Stimulated activated CD4-positive, alpha-beta T cell treated with anti-CD3 and anti-CD28 coated beads, Interleukin-2, amount 100 ng/mL, for 4 hours (primary cell): ENCODE results near the gene LBHD2.

Experiments
- DNase-seq: peaks from one replicate; pipeline ENCODE4 v3.0.0-alpha.2; 2020; ENCODE audit warnings: low read depth

Gene LBHD2

DNA sequence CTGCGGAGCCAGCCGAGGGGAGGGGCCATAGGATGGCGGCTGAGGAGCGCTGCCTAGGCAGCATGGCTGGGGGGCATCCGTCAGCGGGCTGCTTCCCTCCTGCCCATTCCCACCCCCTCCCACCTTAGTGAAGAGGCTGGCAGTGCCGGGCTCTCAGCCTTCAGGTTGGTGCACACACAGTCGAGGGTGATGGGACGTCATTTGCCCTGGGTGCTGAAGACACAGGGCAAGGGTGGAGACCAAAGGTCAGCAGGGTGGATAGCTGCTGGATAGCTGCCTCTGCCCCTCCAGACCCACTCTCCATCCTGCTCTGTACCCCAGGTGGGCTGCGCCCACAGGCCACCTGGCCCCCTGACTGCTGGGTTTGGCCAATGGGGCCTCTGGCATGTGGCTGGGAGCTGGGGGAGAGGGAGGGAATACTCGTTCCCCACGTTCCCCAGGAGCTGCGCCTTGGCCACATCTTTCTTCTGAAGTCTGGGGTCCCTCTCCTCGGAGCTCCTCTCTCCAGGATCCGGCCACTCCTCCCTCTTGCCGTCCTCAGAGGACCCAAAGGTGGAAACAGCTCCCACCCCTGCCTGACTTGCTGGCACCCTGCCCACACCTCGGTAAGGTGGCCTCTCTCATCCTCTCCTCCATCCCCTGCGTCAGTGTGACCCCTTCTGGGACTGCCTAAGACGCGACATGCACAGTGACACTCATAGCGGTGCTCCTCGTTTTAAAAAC is 15.5 kb upstream of the LBHD2 start:
- no peak for DNase-seq

DNA sequence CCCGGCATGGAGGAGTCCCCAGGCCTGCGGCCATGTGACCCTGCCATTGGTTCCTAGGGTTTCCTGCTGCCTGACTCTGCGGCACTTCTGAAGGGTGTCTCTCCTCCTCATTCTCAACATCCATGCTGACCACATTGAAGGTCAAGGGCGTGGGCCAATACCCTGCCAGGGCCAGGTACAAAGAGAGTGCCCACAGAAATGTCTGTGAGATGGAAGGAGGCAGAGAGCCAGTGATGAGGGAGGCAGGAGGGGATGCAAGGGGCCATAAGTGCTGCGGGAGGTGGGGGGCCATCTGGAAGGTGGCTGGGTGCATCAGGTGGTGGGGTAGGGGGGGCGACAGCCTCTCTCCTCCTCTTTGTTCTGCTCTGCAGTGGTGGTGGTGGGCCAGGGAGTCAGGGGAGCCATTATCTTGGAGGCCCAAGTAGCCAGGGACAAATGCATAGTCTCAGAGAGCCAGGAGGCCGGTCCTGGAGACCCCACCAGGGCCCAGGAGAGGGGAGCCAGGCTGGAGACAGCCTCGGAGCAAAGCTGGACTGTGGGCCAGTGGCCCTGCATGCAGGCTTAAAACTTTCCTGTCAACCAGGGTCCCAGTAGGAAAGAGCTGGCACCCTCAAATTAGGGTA is 13.6 kb upstream of the LBHD2 start:
- no peak for DNase-seq

DNA sequence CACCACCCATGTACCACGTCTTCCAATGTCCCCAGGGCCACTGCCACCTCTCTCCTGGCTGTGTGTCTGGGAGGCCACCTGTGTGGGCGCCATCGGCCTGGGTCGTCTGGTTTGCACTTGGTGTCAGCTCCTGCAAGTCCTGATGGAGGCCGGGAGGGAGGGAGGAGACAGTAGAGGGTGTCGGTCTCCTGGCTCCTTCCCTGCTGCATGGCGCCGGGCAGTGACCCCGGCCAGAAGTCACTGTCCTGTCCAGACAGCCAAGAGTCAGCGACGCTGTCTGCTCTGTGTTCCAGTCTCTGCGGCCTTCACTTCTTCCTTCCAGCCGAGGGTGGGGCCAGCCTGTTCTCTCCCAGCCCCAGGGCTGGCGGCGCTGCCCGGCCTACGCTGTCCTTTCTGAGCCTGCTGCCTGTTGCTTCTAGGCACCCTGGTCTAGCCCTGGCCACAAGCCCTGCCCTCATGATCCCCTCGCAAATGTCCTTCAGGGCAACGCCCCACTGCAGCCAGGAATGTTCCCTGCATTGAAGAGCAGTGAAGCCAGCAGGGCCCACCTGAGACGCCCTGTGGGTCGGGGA is 13.0 kb upstream of the LBHD2 start:
- DNase-seq = no peak

DNA sequence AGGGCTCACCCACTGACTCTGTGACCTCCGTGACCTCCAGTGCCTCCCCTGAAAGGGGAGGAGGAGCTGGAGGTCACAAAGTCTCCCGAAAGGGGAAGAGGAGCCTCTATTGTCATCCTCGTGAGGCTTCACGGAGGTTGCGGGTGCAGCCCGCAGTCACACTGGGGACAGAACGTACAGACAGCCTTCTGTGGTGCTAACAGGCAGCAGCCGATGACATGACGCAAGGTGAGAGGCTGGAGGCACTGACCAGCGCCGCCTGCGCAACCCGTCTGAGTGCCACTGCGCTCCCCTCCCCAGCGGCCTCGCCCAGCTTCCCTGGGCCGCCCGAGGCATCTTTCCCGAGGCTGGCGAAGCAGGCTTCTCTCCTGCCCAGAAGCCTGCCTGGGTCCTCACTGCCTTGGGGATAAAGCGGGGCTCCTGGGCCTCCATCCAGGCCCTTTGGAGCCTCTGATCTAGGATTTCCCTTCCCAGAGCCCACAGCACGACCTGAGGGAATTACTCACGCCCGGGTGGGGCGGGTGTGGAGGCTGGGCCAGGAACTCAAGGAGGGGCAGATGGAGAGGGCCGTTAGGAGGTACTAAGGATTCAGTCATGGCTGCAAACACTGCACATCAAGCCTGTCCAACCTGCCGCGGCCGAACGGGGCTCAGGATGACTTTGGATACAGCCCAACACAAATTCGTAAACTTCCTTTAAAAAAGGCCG is 12.3 kb upstream of the LBHD2 start:
- DNase-seq = no peak

DNA sequence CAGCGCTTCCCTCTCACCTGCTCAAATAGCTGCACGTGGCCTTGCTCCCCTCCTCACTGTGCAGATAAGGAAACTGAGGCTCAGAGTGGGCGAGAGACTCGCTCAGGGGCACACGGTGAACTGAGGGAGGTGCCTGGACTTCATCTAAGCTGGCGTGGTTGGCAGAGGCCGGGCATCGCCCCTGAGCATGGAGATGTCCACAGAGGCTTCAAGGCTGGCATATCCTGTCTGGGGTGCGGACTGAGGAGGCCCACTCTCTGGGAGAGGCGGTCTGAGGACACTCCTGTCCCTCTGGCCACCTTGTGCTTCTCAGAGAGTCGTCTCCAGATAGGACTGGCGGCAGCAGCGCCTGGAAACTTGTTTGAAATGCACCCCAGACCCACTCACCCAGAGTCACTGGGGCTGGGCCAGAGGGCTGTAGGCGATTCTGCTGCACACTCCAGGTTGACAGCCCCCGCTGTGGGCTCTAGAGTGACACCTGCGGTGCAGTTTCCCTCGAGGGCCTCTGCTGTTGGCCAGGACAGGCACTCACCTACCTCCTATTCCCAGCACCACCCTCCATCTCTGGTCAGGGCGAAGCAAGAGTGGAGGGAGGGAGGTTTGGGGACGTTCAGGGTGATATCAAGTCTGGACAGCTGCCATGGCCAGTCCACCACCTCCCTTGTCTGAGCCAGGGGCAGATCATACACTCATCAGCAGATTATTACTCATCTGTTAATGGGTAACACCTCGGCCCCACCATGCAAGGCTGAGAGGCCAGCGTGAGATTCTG is 11.2 kb upstream of the LBHD2 start:
- no peak for DNase-seq

DNA sequence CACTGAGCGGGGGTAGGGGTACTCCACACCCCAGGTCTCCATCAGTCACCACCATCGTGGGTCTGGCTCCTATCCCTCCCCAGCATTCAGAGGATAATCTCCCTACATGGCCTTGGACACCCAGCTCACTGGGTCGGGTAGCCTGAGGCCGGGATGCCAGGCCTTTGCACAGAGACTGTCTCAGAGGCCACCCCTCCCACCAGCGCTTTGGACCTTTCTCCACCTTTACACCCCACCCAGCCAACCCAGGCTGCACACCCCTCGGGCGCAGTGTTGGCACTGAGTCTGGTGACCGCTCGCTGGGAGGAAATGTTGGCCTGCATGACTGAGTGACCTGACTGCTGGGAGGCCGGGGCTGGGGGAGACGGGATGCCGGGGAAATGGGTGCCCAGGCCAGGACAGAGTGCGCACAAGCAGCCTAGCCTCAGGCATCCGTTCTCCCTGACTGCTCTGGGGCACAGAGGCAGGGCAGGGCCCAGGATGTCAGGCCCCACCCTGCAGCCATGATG is 10.6 kb upstream of the LBHD2 start:
- no peak for DNase-seq

DNA sequence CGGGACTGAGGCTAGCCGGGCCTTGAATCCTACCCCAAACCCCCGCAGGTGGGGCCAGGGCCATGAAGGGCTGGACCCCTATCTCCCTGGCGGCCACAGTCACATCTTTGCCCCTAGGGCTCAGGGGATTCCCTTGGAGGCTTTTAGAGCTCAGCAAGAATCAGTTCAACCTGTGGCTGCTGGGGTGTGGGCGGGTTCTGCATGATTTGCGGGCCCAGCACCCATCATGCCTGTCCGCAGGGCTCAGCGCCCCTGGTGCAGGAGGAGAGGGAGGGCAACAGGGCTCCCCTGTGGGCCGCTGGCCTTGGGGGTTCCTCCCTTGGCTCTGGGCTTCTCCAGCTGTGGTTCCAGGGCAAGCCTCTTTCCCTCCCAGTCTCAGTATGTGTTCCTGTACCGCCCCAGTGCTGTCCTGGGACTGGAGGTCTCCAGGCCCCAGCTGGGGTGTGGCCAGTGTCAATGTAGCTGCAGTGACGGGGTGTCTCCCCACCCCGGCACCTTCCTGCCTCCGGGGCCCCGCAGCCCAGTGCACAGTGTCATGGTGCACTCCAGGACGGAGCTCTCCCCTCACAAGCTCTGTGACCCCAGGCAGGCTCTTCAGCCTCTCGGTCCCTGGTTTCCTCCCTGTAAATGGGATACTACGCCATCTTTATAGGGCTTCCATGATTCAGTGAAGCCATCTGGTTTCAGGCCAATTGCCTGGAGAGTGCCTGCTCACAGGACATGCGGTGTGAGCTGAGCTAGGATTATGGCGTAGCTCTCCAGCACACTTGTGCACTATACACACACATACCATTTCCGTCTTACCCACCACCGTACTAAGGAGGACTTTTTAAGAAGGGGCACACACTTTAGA is 9.9 kb upstream of the LBHD2 start:
- DNase-seq = no peak

DNA sequence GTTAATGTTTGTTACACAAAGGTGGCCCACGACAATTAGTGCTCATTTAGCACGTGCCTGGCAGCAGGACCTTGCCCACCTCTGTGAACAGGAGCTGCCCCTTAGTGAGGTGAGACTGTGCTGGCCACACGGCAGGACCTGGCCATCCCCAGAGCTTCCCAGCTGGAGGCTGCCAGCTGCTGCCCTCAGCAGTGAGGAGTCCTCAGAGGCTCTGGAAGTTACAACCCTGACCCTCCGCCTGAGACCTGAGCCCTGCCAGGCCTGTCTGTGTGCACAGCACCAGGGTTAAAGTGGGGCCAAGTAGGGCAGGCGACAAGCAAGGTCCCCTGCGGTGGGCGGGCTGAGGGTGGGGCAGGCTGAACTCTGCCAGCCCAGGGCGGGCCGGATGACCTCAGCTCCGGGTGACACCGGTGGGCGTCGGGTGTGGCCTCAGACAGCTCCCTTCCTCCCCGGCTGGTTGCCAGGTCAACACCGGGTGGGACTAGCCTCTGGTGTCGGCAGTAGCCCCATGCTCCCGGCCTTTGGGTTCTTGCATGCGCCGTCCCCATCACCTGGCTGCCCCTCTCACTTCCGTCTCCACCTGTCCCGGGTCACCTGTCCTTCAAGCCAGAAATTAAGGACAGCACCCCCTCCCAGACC is 9.2 kb upstream of the LBHD2 start:
- DNase-seq = no peak

DNA sequence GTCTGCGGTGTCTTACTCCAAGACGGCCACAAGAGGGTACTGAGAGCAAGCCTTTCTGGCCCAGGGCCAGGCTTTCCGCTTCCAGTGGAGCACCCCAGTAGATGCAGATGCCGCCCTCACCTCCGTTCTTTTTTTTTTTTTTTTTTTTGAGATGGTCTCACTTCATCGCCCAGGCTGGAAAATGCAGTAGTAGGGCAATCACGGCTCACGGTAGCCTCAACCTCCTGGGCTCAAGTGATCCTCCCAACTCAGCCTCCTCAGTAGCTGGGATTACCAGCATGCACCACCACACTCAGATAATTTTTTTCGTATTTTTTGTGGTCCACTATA is 5.6 kb upstream of the LBHD2 start:
- peak; percentile 71 for DNase-seq

DNA sequence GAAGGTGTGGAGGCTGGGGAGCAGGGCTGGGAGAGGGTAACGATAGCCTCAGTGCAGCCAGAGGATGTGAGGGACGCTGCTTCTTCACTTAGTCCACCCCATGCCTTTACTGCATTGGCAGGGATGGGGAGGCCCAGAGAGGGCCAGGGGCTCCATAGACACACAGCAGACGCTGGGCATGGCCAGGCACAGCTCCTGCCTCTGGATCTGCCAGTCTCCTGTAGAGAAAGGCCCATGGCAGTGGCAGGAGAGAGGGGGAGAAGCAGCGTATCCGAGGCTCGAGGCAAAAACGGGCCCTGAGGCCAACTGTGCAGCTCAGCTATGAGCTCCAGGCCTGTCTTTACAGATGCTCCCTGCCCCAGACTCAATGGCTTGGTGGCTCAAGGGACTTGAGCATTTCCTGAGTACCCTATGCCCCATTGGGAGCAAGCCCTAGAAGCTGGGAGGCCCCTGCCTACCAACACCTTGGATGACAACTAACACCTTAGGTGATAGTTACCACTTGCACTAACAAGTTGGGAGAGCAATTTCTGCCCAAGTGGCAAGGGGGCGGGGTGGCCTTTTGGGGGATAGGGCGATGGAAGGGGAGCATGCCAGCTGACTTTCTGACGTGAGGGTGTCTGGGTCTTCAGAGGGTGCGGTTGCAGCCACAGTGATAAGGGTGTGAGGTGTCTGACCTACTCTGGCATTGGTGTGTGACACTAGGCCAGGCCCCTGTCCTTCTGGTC is 5.0 kb upstream of the LBHD2 start:
- DNase-seq = no peak

DNA sequence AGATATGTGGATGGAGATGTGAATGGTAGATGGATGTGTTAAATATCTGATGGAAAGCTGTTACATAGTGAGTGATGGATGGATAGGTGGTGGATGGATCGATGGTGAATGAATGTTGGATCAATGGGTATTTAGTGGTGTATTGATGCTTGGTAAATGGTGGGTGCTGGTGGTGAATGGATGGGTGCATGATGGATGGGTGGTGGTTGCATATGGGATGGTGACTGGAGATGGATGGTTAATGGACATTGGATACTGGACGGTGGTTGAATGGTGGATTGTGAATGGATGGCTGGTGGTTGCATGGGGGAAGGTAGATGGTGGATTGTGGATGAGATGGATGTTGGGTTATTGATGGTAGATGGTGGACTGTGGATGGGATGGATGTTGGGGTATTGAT is 2.1 kb upstream of the LBHD2 start:
- DNase-seq = no peak

DNA sequence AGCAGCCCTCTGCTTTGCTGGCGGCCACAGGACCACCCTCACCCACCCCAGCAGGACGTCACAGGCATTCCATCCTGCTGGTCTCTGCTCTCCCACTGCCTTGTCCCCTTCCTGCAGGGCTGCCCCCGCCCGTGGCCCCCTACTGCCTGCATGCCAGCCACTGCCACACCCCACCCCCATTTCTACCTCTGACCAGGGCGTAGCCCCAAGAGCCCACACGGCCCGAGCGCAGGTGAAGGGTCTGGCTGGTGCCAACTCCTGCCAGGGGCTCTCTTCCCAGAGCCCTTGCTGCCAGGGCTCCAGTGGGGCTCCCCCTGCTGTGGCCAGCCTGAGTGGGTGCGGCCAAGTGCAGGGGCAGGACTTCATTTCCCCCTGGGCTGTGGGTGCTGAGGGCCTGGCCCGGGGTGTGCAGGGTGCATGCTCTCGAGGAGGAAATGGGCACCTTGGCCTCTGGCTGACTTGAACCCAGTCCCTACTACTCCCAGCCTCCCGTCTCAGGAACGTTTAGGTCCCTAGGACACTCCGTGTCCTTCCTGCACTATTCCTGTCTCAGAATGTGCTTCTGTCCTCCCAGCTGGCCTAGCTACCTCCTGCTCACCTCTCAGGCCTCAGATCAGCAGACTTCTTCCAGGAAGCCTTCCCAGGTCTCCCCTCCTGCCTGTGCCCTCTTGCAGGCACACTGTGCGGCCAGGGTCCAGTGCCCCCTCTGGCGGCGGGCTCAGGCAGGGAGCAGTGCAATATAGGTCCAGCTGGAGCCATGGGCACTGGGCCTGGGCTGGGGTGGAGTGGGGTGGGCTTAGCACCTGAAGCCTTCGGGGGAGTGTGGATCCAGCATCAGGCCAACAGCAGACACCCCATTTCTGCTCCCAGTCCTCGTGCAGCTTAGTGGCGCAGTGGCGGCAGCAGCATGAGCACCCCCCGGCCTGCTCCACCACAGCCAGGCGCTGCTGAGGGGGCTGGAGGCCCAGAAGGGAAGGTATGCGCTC is 1.4 kb downstream of the LBHD2 start:
- no peak for DNase-seq

DNA sequence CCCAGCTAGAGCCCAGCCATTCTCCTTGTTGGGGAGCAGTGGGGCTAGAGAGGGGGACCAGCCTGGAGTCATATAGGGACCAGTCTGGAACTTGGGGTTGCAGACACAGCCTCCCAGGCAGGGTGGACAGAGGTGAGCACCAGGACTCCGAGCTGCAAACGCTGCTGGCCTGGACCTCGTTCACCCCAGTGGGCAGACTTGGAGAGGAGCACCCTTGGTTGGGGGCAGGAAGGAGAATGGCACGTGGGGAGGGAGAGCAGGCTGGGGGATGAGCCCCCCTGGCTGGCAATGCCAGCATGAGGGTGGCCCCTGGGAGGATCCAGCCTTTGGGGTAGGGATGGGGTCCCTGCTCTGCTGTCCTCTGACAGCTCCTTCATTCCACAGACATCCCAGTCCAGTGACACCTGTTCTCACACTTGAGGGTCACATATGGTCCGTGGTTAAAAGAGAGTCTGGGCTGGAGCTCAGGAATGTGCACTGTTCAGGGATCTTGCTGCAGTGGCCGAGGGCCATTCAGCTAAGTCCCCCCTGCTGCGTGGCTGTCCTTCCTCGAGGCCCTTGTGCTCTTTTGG is 2.8 kb downstream of the LBHD2 start:
- no peak for DNase-seq

DNA sequence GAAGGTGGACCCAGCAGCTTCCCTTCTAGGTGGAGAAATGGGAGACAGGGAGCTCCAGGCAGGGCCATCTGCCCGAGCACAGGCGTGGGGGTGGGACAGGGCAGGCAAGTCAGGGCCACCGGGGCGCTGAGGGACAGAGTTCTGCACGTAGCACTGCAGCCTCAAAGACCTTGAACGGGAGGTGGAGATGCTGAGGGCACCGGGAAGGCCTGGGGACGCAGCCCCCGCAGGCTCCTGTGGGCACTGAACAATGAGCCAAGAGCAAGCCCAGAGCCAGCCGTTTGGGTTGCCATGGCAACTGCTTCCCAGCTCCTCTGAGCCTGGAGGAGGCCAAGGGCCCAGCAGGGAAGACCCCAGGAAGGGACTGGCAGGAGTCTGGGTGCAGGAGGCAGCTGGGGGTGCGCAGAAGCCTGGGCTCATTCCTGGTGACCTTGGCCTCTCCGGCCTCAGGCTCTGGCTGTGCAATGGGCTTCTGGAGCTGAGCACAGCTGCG is 3.4 kb downstream of the LBHD2 start:
- DNase-seq = no peak

DNA sequence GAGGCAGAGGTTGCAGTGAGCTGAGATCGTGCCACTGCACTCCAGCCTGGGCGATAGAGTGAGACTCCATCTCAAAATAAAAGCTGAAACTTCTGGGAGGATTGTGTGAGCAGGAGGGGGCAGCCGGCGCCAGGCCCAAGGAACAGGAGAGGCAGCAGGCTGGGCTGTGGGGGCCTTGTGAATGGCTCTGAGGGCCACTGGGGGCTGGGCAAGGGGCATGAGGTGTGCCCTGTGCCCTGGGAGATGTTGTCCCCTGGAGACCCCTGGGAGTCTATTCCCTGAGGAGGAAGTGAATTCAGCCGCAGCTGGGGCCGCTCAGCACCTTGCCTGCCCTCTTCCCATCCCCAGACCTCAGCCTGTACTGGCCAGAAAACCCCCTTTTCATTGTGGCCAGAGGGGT is 4.9 kb downstream of the LBHD2 start:
- no peak for DNase-seq

DNA sequence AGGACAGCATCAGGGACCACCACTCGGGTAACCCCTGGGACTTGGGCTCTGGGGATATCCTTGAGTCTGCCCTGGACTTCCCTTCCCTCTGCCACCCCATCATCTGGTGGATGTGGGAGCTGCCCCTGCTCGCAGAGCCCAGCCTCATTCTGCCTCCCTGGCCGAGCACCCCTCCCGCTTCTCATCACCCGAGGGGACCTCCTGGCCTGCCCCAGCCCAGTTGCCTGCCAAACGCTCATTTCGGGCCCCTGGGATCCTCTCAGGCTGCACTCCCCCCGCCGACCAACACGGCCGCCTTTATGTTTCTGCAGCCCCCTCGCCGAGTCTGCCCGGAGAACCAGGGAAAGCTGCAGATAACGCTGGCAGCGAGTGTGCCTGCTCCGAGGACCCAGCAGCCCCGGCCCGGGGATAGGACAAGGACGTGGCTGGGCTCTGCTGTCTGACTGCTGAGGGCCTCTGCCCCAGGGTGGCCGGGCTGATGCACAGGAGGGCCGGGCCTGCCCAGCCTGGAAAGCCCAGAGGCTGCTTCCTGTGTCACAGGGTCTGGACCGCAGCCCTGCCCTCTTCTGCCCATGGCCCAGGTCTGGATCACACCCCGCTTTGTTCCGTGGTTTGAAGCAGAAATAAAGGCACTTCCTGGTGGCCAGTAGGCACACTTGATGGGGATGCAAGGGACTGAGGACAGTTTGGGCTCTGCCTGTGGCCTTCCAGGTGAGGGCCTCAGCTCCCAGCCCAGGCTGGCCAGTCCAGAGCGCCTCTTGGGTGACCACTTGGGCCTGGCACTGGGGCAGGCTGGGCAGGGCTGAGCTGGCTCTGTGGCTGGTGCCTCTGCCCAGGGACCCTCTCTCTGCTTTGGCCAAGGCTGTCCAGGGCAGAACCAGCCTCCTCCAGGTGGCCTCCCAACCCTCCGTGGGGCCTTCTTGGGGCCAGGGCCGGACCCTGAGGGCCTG is 5.7 kb downstream of the LBHD2 start:
- no peak for DNase-seq

DNA sequence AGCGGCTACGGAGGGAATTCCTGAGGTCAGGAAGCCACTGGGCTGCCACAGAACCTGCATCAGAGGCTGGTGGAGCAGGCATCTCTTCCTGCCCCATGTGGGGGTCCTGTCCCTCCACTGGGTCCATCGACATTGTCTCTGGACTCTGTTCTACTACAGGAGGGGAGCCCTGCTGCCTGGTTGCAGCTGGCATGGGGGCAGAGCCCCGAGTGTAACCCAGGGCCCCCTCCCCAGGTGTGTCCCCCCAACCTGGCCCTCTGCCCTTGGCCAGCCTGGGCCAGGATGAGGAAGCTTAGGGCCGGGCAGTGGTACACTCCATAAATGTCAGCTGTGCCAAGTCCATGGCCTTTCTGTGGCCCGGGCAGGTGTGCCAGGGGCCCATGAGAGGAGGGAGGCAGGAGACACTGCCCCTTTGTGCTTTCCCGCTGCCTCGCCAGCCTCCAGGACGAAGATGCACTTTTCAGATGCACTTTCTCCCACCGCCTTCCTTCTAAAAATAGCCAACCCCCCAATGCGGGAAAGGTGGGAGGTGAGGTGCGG is 6.5 kb downstream of the LBHD2 start:
- DNase-seq = no peak
